ENCODE results near the gene UGT1A7.

GRCh38 chr2:233705911-233706506, 24.3 kb downstream of the UGT1A7 start:
- TF ChIP-seq CTCF (IDR thresholded peaks at IDR 0.05; ENCODE audit: low read depth, low read length, poor library complexity, severe bottlenecking) (no peak), EZH2phosphoT487 (IDR thresholded peaks at IDR 0.05; ENCODE audit: borderline replicate concordance, low read length) (no peak)

Data from DOHH2 (cell line).